Vagina (tissue), 2 donors: ENCODE measurements around the gene ACSF2. TPM values are rescaled to one million over a fixed set of nuclear protein-coding genes. Genes with fewer than 3 reads are reported as not detected.
A peak's percentile ranks its signal among the peaks of the same experiment; 100 is the strongest.

Source experiments
- DNase-seq, 2 donors: peaks; one replicate each; pipeline ENCODE4 v3.0.0-alpha.2; 2017; ENCODE audit errors: extremely low spot score in 2 of 2
- H3K27ac ChIP-seq: fragments of 200-600 bp; sonication (generic); one replicate; pipeline ENCODE4 v1.5.1; 2019
- H3K27me3 ChIP-seq: fragments of 200-600 bp; sonication (generic); one replicate; pipeline ENCODE4 v1.5.1; 2019
- H3K36me3 ChIP-seq, 2 donors: fragments of 200-600 bp; sonication (generic); one replicate each; pipeline ENCODE4 v1.5.1; 2017 to 2019
- H3K4me1 ChIP-seq: fragments of 200-600 bp; sonication (generic); one replicate; pipeline ENCODE4 v1.5.1; 2019
- H3K4me3 ChIP-seq, 2 donors: fragments of 200-600 bp; sonication (generic); 1 replicate in 1 of 2; 2 replicates in 1 of 2; pipeline ENCODE4 v1.5.1; 2016 to 2019
- H3K9me3 ChIP-seq: fragments of 200-600 bp; sonication (generic); one replicate; pipeline ENCODE4 v1.5.1; 2019
- POLR2A ChIP-seq, 2 donors: fragments of 450-650 bp; IDR thresholded peaks; one replicate each; pipeline ENCODE4 v1.6.1; 2017; ENCODE audit warnings: antibody characterized with exemption in 2 of 2, mild to moderate bottlenecking in 2 of 2, moderate library complexity in 2 of 2
- POLR2AphosphoS5 ChIP-seq, 2 donors: sonication (generic); formaldehyde crosslinking; IDR thresholded peaks; one replicate each; pipeline ENCODE4 v1.9.0; 2017; ENCODE audit warnings: antibody characterized with exemption in 2 of 2, mild to moderate bottlenecking in 2 of 2, low read depth in 1 of 2; ENCODE audit not compliant: insufficient read depth in 1 of 2
- intact Hi-C: fragments of 100-400 bp; cut with DNase I; formaldehyde crosslinking; loops from one replicate; pipeline ENCODE4 v1.15.1; 2023
- total RNA-seq: library from RNA; depleted of rRNA; stranded (reverse); fragments of >200 nt; gene quantifications from one replicate; pipeline ENCODE4 v1.2.3, GENCODE V29; 2016
- TF ChIP-seq, protein P1 (sequence below), 3 experiments: fragments of 450-650 bp in 2 of 3; fragments of 200-600 bp in 1 of 3; sonication (generic) in 1 of 3; IDR thresholded peaks; one replicate each; pipeline ENCODE4 v1.5.1; 2017 to 2019; ENCODE audit warnings: antibody characterized with exemption in 3 of 3, mild to moderate bottlenecking in 2 of 3, moderate library complexity in 2 of 3

Gene ACSF2
- total RNA-seq, 1 donor from 2014 or later, result 56.0 TPM

DNA sequence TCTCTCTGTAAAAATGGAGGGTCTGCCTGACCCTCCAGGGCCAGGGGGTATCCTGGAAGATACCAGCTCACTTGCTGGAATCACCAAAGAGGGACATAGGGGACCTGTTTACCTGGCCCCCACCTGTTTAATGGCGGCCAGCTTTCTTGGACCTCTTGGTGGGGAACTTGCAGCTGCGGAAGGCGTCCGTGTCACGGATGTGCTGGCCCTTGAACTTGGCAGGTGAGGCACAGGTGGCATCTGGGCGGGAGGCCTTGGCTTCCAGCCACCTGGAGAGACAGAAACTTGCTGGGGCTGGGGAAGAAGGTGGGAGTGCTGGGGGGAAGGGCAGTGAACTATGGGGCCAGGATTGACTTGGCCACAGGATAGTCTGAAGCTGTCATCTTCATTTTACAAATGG is 39.2 kb downstream of the ACSF2 start:
- H3K27me3 ChIP-seq, result no peaks in the 10 kb centered on the region
- intact Hi-C loops, result no loop called here
- TF ChIP-seq, protein P1, sequence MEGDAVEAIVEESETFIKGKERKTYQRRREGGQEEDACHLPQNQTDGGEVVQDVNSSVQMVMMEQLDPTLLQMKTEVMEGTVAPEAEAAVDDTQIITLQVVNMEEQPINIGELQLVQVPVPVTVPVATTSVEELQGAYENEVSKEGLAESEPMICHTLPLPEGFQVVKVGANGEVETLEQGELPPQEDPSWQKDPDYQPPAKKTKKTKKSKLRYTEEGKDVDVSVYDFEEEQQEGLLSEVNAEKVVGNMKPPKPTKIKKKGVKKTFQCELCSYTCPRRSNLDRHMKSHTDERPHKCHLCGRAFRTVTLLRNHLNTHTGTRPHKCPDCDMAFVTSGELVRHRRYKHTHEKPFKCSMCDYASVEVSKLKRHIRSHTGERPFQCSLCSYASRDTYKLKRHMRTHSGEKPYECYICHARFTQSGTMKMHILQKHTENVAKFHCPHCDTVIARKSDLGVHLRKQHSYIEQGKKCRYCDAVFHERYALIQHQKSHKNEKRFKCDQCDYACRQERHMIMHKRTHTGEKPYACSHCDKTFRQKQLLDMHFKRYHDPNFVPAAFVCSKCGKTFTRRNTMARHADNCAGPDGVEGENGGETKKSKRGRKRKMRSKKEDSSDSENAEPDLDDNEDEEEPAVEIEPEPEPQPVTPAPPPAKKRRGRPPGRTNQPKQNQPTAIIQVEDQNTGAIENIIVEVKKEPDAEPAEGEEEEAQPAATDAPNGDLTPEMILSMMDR (IDR thresholded peaks at IDR 0.05), result no peak
- no peak for TF ChIP-seq POLR2A (IDR thresholded peaks at IDR 0.05)
- TF ChIP-seq POLR2AphosphoS5 (IDR thresholded peaks at IDR 0.05; ENCODE audit: insufficient read depth in 1 of 2, low read depth in 1 of 2), result no peak
- no peaks in the 10 kb centered on the region for H3K36me3 ChIP-seq
- no peak overlapping the region for H3K27ac ChIP-seq
- H3K9me3 ChIP-seq, result no peaks in the 10 kb centered on the region
- peaks cover 27% of the 10 kb centered on the region for H3K4me1 ChIP-seq
- DNase-seq, result no peak
- no peak overlapping the region for H3K4me3 ChIP-seq

DNA sequence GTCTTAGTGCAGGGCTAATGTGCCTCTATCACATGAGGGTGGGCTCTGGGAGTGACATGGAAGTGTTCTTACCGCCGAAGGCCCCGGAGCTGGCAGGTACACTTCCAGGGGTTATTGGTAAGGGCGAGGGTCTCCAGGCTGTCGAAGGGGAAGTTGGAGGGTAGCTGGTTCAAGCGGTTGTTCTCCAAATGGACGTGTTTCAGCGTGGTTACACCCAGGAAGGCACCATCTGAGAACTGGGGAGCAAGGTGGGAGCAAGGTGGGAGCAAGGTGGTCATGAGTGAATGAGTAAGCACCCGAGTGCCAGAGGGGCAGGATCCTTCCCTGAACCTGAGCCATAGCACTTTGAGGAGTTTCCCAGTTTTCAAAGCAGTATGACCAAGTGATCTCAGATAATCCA is 39.6 kb downstream of the ACSF2 start:
- DNase-seq, result no peak
- intact Hi-C loops, result no loop called here
- H3K27me3 ChIP-seq, result no peaks in the 10 kb centered on the region
- TF ChIP-seq POLR2AphosphoS5 (IDR thresholded peaks at IDR 0.05; ENCODE audit: insufficient read depth in 1 of 2, low read depth in 1 of 2) (no peak), POLR2A (IDR thresholded peaks at IDR 0.05) (no peak)
- TF ChIP-seq, protein P1 (IDR thresholded peaks at IDR 0.05), result no peak
- peaks cover 32% of the 10 kb centered on the region for H3K4me1 ChIP-seq
- no peaks in the 10 kb centered on the region for H3K9me3 ChIP-seq
- no peak overlapping the region for H3K27ac ChIP-seq
- no peaks in the 10 kb centered on the region for H3K36me3 ChIP-seq
- no peak overlapping the region for H3K4me3 ChIP-seq

DNA sequence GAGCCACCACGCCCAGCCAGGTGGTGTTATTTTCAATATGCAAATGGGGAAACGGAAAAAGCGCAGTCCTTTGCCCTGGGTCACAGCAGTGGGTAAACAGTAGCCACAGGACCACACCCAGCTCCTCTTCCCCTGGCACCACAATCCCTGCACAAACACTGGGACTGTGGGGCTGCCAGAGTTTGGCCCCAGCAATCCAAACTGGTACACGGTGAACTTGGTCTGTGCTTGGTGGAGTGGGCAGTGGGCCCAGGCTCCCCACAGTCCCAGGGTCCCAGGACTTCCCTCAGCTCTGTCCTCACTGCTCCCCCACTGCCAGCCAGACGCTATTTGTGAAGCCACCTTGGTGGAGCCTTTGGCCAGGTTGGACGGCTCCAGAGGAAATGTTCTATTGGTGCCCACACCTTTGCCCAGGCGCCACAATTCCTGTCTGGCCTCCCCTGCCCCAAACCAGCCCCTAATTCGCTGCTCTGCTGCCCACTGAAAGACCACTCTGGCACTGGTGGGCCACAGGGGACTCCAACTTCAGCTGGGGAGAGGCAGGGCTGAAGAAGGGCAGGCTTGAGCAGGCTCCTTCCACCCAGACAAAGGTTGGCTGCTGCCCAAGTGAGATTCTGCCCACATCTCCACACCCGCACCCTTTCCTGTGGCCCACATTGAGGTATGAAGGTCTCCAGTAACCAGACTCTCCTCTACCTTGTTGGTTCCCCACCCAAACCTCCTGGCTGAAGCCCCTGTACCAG is 40.5 kb downstream of the ACSF2 start:
- Histone ChIP-seq H3K4me1 (peaks cover 39% of the 10 kb centered on the region), H3K27ac (no peak overlapping the region), H3K4me3 (no peak overlapping the region), H3K27me3 (no peaks in the 10 kb centered on the region), H3K36me3 (peaks cover 0 to 8% of the 10 kb centered on the region in 2 donors), H3K9me3 (no peaks in the 10 kb centered on the region)
- DNase-seq, result no peak
- TF ChIP-seq, protein P1 (IDR thresholded peaks at IDR 0.05), result no peak
- no peak for TF ChIP-seq POLR2AphosphoS5 (IDR thresholded peaks at IDR 0.05; ENCODE audit: insufficient read depth in 1 of 2, low read depth in 1 of 2)
- intact Hi-C loops, result no loop called here

- TF ChIP-seq, protein P1 (IDR thresholded peaks at IDR 0.05), result no peak
- TF ChIP-seq POLR2A (IDR thresholded peaks at IDR 0.05), result no peak
- no peak for DNase-seq
- no peak overlapping the region for H3K27ac ChIP-seq
- H3K27me3 ChIP-seq, result no peaks in the 10 kb centered on the region
- H3K36me3 ChIP-seq, result peaks cover 0 to 8% of the 10 kb centered on the region in 2 donors
- peaks cover 39% of the 10 kb centered on the region for H3K4me1 ChIP-seq
- H3K9me3 ChIP-seq, result no peaks in the 10 kb centered on the region
- H3K4me3 ChIP-seq, result no peak overlapping the region
- intact Hi-C loops, result no loop called here
Measured at GRCh38 chr17:50467114-50467854, 41.3 kb downstream of the ACSF2 start.

GRCh38 chr17:50467855-50468303 is 41.9 kb downstream of the ACSF2 start:
- H3K36me3 ChIP-seq, result peaks cover 0 to 8% of the 10 kb centered on the region in 2 donors
- intact Hi-C loops, result no loop called here
- H3K27me3 ChIP-seq, result no peaks in the 10 kb centered on the region
- DNase-seq, result peak in 1 of 2 donors; percentile 84
- peaks cover 39% of the 10 kb centered on the region for H3K4me1 ChIP-seq
- no peaks in the 10 kb centered on the region for H3K9me3 ChIP-seq
- TF ChIP-seq, protein P1 (IDR thresholded peaks at IDR 0.05), result no peak
- TF ChIP-seq POLR2A (IDR thresholded peaks at IDR 0.05) (no peak), POLR2AphosphoS5 (IDR thresholded peaks at IDR 0.05; ENCODE audit: insufficient read depth in 1 of 2, low read depth in 1 of 2) (no peak)
- no peak overlapping the region for H3K4me3 ChIP-seq
- H3K27ac ChIP-seq, result no peak overlapping the region
